GM21367 (cell line): Measurements from ENCODE around the gene ARHGAP6.
"Not testable (repeated sequence)": the region's sequence is repeated elsewhere in the genome, so short reads cannot be mapped to it uniquely, and the experiment has no call there.

ENCODE experiments used
- ATAC-seq: cut with Tn5 transposase; IDR thresholded peaks from one replicate; pipeline ENCODE4 v1.9.1; 2021; ENCODE audit not compliant: unreplicated experiment

The ARHGAP6 gene

DNA sequence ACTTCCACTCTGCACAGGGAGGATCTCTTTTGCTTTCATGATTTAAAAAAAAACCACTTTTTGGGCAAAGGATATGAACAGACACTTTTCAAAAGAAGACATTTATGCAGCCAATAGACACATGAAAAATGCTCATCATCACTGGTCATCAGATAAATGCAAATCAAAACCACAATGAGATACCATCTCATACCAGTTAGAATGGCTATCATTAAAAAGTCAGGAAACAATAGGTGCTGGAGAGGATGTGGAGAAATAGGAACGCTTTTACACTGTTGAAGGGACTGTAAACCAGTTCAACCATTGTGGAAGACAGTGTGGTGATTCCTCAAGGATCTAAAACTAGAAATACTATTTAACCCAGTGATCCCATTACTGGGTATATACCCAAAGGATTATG is 87.4 kb downstream of the ARHGAP6 start:
- not testable (repeated sequence) for ATAC-seq

DNA sequence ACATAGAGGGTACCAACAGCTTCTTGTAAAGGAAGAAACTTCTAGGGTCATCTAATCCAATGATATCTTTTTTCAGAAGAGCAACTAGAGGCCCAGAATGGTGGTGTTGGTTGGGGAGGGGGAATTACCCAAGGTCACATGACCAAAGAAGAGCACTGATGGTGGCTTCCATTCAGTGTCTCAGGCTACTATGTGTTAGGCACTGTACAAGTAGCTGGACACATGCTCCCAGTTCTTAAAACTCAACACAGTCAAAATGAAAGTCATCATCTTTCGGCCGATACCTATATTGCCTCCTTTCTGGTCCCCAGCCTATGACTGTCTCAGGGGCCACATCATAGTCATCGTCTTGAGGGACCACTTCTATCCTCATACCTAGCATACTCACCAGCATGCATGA is 88.1 kb downstream of the ARHGAP6 start:
- no peak for ATAC-seq

DNA sequence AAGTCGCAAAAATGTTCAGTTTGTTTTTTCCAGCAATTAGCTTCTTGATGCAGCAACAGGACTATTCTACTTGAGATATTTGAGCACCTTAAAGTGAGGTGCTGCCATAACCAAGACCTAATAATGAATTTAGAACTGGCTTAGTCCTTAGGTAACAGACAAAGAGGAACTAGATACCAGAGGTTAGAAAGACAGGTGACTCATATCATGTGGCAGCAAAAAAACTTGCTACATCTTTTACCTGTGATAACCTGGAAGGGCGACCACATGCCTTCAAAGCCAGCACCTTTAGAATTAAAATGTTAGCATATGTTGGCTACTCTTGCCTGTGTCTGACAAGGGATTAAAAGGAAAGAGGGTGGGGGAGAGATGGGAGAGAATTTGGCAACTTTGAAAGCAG is 90.4 kb downstream of the ARHGAP6 start:
- ATAC-seq = no peak

DNA sequence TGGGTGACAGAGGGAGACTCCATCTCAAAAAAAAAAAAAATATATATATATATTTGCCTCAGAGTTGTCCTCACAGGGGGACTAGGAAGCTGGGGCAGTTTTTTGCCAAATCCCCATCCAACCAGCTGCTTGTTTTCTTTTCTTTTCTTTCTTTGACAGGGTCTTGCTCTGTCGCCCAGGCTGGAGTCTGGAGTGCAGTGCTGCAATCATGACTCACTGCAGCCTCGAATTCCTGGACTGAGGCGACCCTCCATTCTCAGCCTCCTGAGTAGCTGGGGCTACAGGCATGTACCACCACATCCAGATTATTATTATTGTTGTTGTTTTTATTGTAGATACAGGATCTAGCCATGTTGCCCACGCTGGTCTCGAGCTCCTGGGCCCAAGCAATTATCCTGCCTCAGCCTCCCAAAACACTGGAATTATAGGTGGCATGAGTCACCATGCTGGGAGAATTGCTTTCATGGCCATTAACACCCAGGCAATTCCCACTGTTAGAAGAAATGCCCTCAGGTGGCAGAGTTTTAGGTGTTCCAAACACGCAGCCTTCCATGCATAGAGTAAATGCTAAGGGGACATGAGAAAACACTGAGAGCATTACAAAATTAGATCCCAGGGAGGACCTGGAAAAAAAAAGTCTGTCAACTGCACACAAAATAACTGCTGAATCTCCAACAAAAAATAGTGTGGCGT is 98.0 kb downstream of the ARHGAP6 start:
- no peak for ATAC-seq

DNA sequence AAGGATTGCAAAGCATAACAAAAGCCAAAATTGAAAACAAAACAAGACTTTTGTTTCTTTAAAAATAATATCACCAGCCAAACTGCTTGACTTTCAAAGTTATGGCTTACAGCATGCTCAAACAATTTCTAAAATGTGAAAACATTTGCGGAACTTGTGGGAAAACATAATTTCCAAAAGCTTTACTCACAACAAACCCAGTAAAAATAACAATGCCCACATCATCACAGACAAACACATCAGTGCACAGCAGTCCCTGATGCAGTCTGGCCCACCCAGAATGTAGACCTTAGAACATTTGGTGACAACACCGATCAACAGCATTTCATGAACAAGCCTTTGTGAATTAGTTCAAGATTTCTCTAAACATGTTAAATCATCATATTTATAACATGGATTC is 98.9 kb downstream of the ARHGAP6 start:
- no peak for ATAC-seq

DNA sequence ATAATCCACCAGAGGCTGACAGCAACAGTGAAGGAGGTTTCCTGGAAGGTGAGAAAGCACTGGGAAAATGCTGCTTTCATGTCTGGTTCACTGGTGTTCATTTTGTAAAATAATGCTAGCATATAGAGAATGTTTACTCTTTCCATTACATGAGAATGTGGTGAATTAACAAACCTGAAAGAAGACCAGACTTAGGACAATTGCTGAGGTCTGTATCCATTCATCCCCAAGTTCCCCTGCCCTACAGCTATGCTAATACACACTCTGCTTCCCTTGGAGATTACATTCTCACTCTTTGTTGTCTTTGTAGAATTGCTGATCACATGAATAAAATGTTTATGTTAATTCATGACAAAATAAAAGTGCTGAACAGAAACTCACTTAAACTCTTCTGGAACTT is 99.5 kb downstream of the ARHGAP6 start:
- no peak for ATAC-seq

DNA sequence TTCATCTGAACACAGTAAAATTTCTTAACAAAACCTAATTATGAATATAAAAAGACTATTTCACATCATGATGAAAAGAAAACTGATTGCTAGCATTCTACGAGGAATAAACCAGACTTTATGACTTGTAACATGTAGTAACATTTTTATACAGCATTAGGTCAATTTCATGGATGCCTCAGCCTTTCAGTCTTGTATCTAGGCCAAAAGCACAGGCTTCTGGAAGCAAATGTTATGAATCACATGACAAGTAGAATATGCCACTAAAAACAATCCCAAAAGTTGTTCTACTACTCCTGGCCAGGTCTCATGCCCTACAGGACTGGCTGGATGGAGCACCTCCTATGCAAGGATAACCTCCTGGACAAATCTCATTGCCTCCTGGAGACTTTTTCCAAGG is 101.2 kb downstream of the ARHGAP6 start:
- ATAC-seq = no peak

DNA sequence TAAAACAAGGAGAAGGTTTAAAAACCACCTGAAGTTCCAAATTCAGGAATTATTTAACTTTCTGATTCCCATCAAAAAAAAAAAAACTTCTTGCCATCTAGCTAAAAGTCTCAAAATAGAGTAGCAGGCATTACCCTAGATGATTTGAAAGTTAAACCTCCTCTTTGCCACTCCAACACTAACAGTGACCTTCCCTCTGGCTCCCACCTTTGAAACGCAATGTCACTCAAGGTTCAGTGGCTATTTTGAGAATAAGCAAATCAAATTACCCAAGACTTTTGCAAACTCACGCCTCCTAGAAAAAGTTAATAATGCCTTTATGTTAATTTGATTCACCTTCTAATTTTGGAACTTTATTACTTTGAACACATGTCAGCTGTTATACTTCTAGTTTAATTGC is 103.2 kb downstream of the ARHGAP6 start:
- no peak for ATAC-seq

DNA sequence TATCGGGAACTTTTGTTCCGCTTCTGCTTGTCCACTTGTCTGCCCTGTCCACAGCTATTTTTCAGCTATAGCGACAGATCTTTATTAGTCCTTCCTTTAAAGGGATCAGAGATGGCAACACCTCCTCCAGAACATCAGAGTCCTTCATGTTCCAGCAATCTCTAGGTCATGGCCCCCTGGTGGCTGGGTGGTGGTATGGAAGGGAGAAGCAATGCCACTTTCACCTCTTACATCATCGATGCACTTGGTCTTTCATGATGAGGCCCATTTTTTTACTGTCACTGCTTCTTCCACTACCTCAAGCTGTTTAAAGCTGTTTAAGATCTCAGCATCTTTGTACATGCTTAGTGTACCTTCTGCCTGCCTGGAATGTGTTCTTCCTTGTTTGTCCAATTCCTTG is 106.7 kb downstream of the ARHGAP6 start:
- ATAC-seq = no peak

DNA sequence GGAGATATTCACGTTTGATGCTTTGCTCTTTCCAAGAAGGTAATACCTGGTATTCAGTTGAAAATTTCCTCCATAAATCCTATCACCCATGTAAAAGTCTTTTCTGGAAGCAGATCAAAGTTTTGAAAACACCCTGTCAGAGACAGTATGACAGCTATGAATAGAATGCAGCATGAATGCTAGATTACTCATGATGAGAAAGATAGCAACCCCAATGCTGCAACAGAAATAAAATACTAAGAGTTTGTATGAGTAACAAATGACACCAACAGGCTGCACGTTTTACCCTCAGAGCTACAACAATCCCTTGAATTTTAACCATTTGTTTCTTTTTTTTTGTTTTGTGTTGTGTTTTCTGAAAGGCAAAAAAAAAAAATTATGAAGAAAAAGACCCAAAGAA is 108.6 kb downstream of the ARHGAP6 start:
- ATAC-seq = no peak

DNA sequence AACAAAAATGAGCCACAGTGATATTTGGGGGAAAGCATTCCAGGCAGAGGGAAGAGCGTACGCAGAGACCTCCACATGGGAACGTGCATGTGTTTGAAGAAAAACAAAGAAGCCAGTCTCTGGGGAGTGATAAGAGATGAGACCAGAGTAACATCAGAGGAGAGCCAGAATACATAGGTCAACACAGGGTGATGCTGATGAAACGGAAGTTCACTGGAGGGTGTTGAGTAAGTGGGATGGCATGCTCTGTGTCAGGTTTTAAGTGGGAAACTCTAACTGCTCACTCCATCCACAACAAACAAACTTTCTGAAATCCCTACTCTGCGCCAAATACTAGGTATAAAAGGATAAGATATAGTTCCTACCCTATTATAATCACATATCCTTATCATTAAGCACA is 110.0 kb downstream of the ARHGAP6 start:
- ATAC-seq = no peak

DNA sequence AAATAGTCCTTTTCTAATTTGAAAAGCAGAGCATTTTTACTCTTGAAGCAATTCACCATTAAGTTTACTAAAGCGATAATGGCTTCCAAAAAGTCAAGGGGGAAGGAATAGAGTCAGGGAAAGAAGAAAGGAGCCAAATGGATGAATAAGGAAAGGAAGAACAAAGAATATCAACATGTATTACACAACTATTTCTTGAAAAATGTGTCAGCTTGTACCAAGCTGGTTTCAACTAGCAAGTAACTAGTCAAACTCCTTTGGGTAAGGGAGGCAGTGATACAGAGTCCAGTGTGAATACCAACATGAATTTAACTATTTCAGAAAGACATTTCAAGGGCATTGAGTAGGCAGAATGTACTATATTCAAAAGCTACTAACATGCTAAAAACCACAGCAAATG is 112.1 kb downstream of the ARHGAP6 start:
- ATAC-seq = no peak

DNA sequence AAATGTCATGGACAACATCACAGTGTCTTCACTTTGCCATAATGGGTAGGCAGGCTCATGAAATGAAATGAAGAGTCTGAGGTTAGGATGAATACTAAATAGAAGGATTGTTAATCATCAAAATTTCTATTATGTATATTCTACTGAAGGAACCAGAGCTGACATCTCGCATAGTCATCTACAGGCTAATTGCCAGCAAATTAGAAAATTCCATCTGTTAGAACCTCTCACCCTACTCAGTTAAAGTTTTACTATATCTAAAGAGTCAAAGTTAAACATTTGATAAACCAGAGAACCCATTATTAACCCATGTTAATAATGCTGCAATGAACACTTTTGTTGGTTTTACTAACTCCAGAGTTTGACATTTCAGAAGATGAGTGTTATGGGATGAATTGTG is 114.6 kb downstream of the ARHGAP6 start:
- ATAC-seq = no peak

DNA sequence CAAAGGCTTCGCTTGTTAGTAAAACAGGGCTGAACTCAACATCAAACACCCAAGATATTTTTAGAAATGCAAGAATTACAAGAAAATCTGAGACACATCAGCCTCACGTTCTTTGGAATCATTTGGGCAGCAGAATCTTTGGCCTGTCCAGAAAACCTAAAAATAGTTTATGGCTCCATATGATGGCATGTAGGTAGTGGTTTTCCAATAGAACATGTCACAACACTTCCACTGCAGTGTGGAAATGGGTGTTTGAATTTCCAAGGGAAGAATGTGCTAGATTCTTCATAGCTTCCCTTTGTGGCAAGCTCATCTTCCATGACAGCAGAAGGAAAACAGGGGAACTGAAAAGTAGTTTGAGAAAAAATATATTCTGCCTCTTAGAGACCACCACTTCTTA is 118.8 kb downstream of the ARHGAP6 start:
- ATAC-seq = no peak

DNA sequence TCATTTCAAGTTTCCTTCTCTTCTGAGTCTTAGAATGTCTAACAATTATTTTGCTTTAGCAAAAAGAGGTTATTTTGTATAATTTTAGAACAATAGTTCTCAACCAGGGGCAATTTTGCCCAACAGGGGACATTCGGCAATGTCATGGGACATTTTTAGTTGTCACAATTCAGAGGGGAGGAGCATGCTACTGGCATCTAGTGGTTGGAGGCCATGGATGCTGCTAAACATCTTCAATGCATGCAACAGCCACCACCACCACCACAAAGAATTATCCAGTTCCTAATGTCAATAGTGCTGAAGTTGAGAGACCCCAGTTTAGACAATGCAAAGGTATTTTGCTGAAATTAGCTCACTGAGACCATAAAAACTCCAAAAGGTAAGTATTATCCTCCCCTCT is 122.5 kb downstream of the ARHGAP6 start:
- ATAC-seq = no peak

DNA sequence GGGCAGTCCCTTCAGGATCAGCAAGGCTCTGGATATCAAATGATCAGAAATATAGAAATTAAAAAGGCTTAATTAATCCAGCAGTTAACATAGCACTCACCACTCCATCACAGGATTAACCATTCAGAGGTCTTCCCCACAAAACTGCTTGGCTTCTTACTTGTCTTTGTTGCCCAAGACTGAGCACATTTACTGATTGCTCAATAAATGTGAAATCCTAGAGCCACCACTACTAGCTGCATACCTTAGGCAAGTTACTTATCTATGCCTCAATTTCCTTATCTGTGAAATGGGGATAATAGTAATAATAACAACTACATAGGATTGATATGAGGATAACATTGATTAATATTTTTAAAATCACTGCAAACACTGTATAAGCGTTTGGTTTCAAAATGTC is 124.2 kb downstream of the ARHGAP6 start:
- no peak for ATAC-seq

DNA sequence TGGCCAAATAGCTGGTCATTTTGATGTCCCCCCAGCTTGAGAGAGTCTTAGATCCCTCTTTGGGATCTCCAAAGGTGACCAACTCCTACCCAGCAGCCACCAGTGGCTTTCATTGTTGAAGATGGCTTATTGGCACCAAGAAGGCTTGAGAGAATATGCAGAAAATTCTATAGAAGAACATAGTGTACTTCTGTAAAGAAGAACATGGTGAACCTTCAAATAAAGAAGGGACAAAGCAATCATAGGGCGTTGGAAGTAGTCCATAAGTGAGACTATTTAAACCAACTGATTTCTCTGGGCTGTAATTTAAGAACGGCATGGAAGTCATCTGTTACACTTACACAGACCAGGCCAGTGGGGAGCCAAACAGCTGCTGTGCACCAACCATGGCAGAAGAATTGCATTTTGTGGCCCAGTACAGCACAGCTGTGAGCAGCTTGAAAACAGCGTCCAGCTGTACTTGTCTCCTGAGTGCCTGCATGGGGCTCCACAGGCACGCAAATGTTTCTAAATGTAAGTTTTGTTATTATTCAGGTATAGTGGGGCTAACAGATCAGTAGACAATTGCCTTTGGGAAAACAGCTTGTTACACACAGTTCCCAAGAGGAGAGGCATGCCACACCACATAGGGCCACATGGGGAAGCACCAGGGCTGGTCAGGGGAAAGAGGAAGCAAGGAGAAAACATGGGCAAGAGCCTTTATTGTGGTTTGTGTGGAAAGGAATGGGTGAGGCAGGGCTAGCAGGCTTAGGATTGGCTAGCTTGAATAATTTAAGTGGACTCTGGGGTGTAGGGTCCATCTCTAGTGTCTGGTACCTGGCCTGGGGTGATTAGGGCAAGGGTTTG is 125.0 kb downstream of the ARHGAP6 start:
- peak; percentile 62 for ATAC-seq

DNA sequence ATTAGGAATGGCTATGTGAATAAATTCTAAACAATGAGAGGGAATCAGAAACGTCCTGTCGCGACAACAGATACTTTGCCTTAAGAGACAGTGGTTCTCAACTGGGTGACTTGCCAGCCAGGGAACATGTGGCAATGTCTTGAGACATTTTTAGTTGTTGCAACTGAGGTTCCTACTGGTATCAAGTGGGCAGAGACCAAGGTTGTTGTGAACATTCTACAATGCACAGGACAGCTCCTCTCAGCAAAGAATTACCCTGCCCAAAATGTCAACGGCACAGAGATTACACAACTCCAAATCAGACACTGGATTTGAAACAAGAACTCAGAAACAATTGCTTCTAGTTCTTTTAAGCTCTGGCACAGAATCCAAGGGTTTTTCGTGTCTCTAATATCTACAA is 128.6 kb downstream of the ARHGAP6 start:
- ATAC-seq = no peak

DNA sequence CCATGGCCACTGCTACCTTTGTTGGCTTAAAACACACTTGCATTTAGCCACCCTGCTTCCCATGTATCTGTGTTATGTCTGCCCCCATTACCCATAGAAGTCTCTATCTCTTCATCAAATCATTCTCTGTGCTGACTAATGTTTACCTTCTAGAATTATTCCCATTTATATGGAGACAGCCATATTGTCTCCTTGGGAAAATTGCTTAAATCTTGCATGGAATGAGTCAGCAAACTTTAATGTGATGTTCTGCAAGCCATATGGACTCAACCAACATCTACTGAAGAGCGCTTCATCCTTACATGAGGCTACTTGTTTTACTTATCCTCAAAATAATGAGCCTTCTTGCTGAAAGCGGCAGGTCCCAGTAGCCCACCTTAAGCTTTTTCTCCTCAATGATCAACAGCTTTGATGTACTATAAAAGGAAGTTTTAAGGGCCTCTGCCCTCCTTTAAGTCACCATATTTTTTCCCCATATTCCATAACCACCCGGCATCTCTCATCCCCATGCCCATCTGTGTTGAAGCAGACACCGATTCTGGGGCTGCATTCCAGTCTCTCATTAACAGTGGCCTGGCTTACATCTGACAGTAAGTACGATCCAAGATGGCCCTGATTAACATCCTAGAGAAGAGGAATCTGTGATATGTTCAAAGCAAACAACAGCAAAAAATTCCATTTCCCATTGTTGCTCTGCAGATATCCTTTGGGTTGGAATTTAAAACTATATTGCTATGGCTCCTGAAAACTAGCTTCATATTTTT is 130.4 kb downstream of the ARHGAP6 start:
- ATAC-seq = no peak

DNA sequence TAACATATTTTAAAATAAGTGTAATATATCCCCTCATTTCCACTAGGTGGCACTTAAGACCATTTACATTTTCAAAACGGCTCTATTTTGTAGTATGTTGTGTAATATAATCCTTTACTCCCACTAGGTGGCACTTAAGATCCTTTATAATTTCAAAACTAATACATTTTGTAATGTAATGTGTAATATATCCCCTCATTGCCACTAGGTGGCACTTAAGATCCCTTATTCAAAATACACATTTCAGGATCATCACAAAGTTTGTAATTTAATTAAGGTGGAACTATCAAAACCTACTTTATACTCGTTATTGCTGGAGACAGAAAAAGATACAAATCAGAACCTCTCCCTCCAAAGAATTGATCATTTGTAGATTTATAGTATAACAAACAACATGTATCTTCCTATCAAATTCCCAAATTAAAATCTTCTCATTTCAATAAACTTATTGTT is 132.5 kb downstream of the ARHGAP6 start:
- ATAC-seq = peak; percentile 80

DNA sequence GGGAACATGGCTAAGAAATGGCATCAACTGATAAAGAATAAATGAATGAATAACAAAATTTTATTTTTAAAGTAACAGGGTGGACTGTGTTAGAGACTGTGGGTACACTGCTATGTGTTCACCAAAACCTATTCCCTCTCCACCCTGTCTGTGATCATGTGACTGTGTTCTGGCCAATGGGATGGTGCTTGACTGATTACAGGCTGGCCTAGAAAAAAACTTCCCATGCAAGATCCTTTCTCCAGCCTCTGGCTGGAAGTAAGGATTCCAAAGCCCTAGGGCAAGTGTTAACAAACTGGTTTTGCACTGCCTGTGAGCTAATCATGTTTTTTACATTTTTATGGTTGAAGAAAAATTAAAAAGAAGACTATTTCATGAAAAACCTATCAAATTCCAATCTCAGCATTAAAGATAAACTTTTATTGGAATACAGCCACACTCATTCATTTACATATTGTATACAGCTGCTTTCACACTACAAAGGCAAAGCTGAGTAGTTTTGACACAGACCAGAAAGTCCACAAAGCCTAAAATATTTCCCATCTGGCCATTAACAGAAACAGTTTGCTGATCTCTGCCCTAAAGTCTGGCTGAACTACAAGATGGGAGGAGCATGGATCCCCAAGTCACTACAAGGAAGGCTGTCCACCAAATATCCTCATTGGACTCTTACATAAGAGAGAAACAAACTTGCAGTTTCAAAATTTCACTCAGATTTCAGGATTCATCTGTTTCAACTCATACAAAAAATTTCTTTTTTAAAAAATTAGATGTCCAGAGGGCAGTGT is 133.2 kb downstream of the ARHGAP6 start:
- no peak for ATAC-seq
